PC-9 (cell line): ENCODE data around the gene CHRNB1.

Experiments used
- CTCF ChIP-seq: fragments of 200-600 bp; sonication (generic); conservative IDR thresholded peaks from 2 replicates; pipeline ENCODE4 v1.6.1; 2017; ENCODE audit warnings: mixed run types, antibody characterized with exemption, mild to moderate bottlenecking, moderate library complexity
- EZH2 ChIP-seq: fragments of 200-600 bp; sonication (generic); IDR thresholded peaks from 2 replicates; pipeline ENCODE4 v1.8.0; 2017; ENCODE audit warnings: antibody characterized with exemption, low read depth

GRCh38 chr17:7403043-7403726 is 41.7 kb upstream of the CHRNB1 start:
- TF ChIP-seq EZH2 (no peak), CTCF (no peak)
